Panc1 (cell line): ENCODE data around the gene DEUP1. TPM values are rescaled to one million over a fixed set of nuclear protein-coding genes. Genes with fewer than 3 reads are reported as not detected.
"Not testable (repeated sequence)": the region's sequence is repeated elsewhere in the genome, so short reads cannot be mapped to it uniquely, and the experiment has no call there.

Experiments used
- ATAC-seq: fragments of 200-7000 bp; cut with Tn5 transposase; 2 replicates; pipeline ENCODE4 v1.9.1; 2020; ENCODE audit warnings: mild to moderate bottlenecking, moderate library complexity
- BruUV-seq: library from RNA; stranded (reverse); fragments of 400-500 nt; replicated peaks from 2 replicates; lab custom pipeline; 2021; lab: Mats Ljungman, UMichigan
- CTCF ChIA-PET: fragments of 300-600 bp; sonication (Branson Sonifier 250); formaldehyde crosslinking; loops from one replicate; lab custom pipeline; 2022; ENCODE audit warnings: antibody characterized with exemption; lab: Charles Lee
- POLR2A ChIA-PET: fragments of 300-600 bp; sonication (Branson Sonifier 250); formaldehyde crosslinking; loops from one replicate; lab custom pipeline; 2022; ENCODE audit warnings: antibody characterized with exemption; lab: Charles Lee
- DNase-seq: peaks from one replicate; pipeline ENCODE4 v3.0.0-alpha.2; 2010; ENCODE audit warnings: low read depth, low spot score
- H3K27ac ChIP-seq: 2 replicates; pipeline ENCODE4 v1.5.1; 2011; ENCODE audit warnings: mild to moderate bottlenecking, low read length, inconsistent platforms
- H3K27me3 ChIP-seq: fragments of 200-500 bp; sonication (Bioruptor generic); 2 replicates; pipeline ENCODE4 v1.6.0; 2014; ENCODE audit warnings: low read length, inconsistent platforms; ENCODE audit not compliant: control insufficient read depth, insufficient read depth
- H3K36me3 ChIP-seq: fragments of 200-500 bp; sonication (Bioruptor generic); 2 replicates; pipeline ENCODE4 v1.5.1; 2014; ENCODE audit warnings: inconsistent platforms, mild to moderate bottlenecking, low read length, moderate library complexity; ENCODE audit not compliant: control insufficient read depth, insufficient read depth
- H3K4me1 ChIP-seq: 2 replicates; pipeline ENCODE4 v1.5.1; 2011; ENCODE audit warnings: inconsistent platforms, mild to moderate bottlenecking, low read length, moderate library complexity; ENCODE audit not compliant: control insufficient read depth, insufficient read depth
- H3K4me3 ChIP-seq, 2 experiments: 2 replicates each; pipeline ENCODE4 v1.5.1; 2011 to 2012; ENCODE audit warnings: low read depth in 2 of 2, low read length in 2 of 2, mild to moderate bottlenecking in 2 of 2, inconsistent platforms in 1 of 2, moderate library complexity in 1 of 2
- H3K9me3 ChIP-seq: fragments of 200-500 bp; sonication (Bioruptor generic); 2 replicates; pipeline ENCODE4 v1.5.1; 2014; ENCODE audit warnings: low read depth, mild to moderate bottlenecking, inconsistent platforms, low read length, moderate library complexity; ENCODE audit not compliant: control insufficient read depth, insufficient read depth
- CTCF ChIP-seq: fragments of 450-650 bp; IDR thresholded peaks from 2 replicates; pipeline ENCODE4 v1.5.1; 2017; ENCODE audit warnings: mild to moderate bottlenecking
- POLR2AphosphoS5 ChIP-seq: IDR thresholded peaks from 2 replicates; pipeline ENCODE4 v1.6.1; 2012; ENCODE audit warnings: mild to moderate bottlenecking, low read depth, low read length, moderate library complexity
- REST ChIP-seq, 2 experiments: IDR thresholded peaks; 2 replicates each; pipeline ENCODE4 v1.6.1; 2011 to 2012; ENCODE audit warnings: low read depth in 2 of 2, control low read depth in 1 of 2, low read length in 1 of 2, mild to moderate bottlenecking in 1 of 2, moderate library complexity in 1 of 2; ENCODE audit not compliant: insufficient read depth in 1 of 2
- SIN3A ChIP-seq: IDR thresholded peaks from 2 replicates; pipeline ENCODE4 v1.6.1; 2012; ENCODE audit warnings: low read depth, mild to moderate bottlenecking, low read length, moderate library complexity, borderline replicate concordance; ENCODE audit not compliant: insufficient read depth
- TCF7L2 ChIP-seq: IDR thresholded peaks from 2 replicates; pipeline ENCODE4 v1.6.1; 2011; ENCODE audit warnings: mild to moderate bottlenecking, low read depth, low read length, inconsistent platforms
- in situ Hi-C: cut with HindIII; loops from 2 replicates; pipeline ENCODE4 v1.10.0; 2016; ENCODE audit warnings: low sequenced_read_pairs, low pct_unique_long_range_greater_than_20kb
- intact Hi-C: fragments of 100-400 bp; cut with micrococcal nuclease; formaldehyde crosslinking; loops from one replicate; pipeline ENCODE4 v1.10.0; 2022; ENCODE audit not compliant: unreplicated experiment
- total RNA-seq: library from RNA; stranded (reverse); gene quantifications from one replicate; pipeline ENCODE4 v1.2.1, GENCODE V29; 2021; ENCODE audit not compliant: unreplicated experiment

DEUP1 gene
- total RNA-seq, 1 experiment from 2014 or later, result not detected

- H3K36me3 ChIP-seq, H3K4me1 ChIP-seq, H3K27ac ChIP-seq, CTCF ChIA-PET, in situ Hi-C loops, DNase-seq, H3K9me3 ChIP-seq, intact Hi-C loops, H3K4me3 ChIP-seq, ATAC-seq, POLR2A ChIA-PET, H3K27me3 ChIP-seq, BruUV-seq: not testable (repeated sequence)
These were observed 133.1 kb downstream of the DEUP1 start for GRCh38 chr11:93463666-93464065.

GRCh38 chr11:93464927-93465540, 134.5 kb downstream of the DEUP1 start:
- POLR2A ChIA-PET, result no interaction called here
- Histone ChIP-seq H3K4me3 (no peak overlapping the region), H3K27ac (no peak overlapping the region), H3K36me3 (no peaks in the 10 kb centered on the region), H3K4me1 (no peaks in the 10 kb centered on the region), H3K9me3 (no peaks in the 10 kb centered on the region), H3K27me3 (peaks cover 2% of the 10 kb centered on the region; the same call in 1 of the 2 replicates)
- no peak for ATAC-seq
- no TSS peak for BruUV-seq
- DNase-seq, result no peak
- intact Hi-C loops (loop anchor here (5.0 kb wide), 1 partner anchor 187 kb away; no protein-coding TSS in a partner anchor), in situ Hi-C loops (no loop called here)
- no peak for TF ChIP-seq SIN3A
- no peak for TF ChIP-seq CTCF
- no peak for TF ChIP-seq REST (IDR thresholded peaks at IDR 0.05; ENCODE audit: insufficient read depth in 1 of 2, low read depth in 2 of 2, low read length in 1 of 2)
- no peak for TF ChIP-seq POLR2AphosphoS5
- CTCF ChIA-PET, result no interaction called here

DNA sequence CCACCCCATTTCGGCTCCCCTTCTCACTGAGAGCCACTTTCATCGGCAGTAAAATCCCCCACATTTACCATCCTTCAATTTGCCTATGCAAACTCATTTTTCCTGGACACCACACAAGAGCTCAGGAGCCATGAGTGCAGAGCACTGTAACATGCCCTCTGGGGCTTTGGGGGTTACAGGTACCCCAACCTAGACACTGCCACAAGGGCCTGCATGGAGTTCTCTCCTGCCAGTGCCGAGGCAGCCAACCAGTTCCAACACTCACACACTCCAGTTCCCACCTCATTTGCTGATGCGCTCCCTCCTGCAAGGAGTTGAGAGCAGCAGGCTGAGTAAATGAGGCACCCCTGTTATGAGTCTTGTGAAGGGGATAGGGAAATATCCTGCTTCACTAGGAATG, 136.5 kb downstream of the DEUP1 start:
- Histone ChIP-seq H3K27ac (no peak overlapping the region), H3K4me1 (no peaks in the 10 kb centered on the region), H3K36me3 (no peaks in the 10 kb centered on the region), H3K27me3 (peaks cover 2% of the 10 kb centered on the region; the same call in 1 of the 2 replicates), H3K4me3 (no peak overlapping the region), H3K9me3 (no peaks in the 10 kb centered on the region)
- no peak for TF ChIP-seq CTCF
- TF ChIP-seq SIN3A, result no peak
- no peak for TF ChIP-seq POLR2AphosphoS5
- TF ChIP-seq REST (IDR thresholded peaks at IDR 0.05; ENCODE audit: insufficient read depth in 1 of 2, low read depth in 2 of 2, low read length in 1 of 2), result no peak
- TF ChIP-seq TCF7L2, result no peak
- intact Hi-C loops (loop anchor here (5.0 kb wide), 1 partner anchor 185 kb away; no protein-coding TSS in a partner anchor), in situ Hi-C loops (no loop called here)
- ATAC-seq, result 0 out of 2 replicates have a peak, but pooled peaks have one; percentile 42
- BruUV-seq, result no TSS peak
- no peak for DNase-seq
- POLR2A ChIA-PET, result no interaction called here
- CTCF ChIA-PET, result no interaction called here
